HG03159 (cell line): ENCODE results near the gene MBTD1.
"Not testable (repeated sequence)": the region's sequence is repeated elsewhere in the genome, so short reads cannot be mapped to it uniquely, and the experiment has no call there.

Experiments
- ATAC-seq: cut with Tn5 transposase; IDR thresholded peaks from one replicate; pipeline ENCODE4 v1.9.1; 2021; ENCODE audit warnings: mild to moderate bottlenecking, moderate library complexity; ENCODE audit not compliant: unreplicated experiment

The MBTD1 gene

DNA sequence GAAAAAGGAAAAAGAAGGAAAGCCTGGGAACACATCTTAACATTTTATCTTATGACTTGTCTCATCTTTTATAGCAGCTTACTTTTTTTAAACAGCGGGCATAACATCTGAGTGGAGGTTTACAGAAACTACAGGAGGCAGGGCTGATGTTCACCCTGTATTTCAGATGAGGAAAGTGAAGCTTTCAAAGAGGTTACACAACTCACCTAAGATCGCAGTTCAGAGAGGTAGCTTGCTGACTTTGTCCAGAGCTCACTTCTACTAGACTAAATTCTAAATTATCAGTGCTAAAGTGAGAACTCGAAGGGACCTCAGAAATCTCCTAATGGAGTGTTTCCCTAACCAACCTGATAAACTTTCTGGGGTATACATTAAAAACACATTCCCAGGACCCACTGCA, 3.7 kb downstream of the MBTD1 start:
- no peak for ATAC-seq

DNA sequence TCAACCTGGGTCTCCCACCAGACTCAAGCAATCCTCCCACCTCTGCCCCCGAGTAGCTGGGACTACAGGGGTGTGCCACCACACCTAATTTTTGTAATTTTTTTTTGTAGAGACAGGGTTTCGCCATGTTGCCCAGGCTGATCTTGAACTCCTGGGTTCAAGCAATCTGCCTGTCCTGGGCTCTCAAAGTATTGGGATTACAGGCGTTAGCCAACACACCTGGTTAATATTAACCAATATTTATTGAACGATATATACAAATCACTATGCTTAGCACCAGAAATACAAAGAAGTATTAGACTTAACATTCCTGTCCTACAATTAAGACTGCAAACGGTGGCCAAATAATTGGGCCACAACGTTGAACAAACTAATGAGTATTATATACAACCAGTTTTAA, 4.2 kb downstream of the MBTD1 start:
- ATAC-seq = no peak

DNA sequence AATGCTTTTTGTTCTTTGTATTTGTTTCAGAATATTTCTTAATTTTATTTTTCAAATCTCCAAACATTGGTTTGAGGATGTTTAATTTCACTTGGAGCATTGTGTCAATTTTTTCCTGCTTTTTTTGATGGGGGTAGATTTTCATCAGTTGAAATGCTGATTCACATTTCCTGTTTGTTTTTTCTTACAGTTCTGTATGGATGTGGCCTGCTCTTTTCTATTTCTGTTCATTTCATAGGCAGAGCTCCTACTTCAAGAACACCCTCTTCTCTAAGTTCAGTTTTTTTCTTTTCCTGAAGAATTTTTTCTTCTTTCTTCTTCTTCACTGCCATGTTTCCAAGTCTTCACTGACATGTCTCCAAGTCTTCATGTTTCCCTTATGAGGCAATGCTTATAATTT, 8.8 kb downstream of the MBTD1 start:
- no peak for ATAC-seq

DNA sequence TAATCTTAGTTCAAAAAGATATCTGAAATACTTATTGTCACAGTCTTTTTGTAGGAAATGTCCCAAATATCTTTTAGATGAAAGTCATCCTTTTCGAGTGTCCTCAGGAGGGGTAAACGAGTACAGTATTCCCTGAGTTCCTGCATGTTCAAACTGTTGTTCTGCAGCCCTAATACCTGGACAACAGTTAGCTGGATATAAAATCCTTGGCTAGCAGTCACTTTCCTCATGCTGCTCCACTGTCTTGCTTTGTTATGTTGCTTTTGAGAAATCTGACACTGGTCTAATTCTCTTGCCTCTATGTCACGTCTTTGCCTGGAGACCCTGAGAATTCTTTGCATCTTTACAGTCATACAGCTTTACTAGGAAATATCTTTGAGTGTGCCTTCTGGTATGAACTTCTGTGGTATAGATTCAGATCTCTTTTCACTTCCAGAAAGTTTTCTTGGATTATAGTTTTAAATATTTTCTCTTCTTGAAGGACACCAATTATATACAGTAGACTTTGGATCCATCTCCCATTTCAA, 9.5 kb downstream of the MBTD1 start:
- ATAC-seq = no peak

DNA sequence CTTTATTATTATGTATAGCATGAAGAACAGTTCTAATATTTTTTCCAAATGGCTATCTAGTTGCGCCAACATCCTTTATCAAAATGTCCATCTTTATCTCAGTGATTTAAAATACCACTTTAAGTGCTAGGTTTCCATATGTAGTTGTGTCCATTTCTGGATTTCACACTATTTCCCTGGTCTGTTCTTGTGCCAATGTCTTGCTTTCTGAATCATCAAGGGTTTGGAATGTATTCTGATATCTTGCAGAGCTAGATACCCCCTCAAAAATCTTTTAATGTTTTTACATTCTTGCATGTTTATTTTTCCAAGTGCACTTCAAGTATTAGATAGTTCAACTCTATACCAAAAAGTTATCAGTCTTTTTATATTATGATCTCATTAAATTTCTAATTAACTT, 14.3 kb downstream of the MBTD1 start:
- no peak for ATAC-seq

DNA sequence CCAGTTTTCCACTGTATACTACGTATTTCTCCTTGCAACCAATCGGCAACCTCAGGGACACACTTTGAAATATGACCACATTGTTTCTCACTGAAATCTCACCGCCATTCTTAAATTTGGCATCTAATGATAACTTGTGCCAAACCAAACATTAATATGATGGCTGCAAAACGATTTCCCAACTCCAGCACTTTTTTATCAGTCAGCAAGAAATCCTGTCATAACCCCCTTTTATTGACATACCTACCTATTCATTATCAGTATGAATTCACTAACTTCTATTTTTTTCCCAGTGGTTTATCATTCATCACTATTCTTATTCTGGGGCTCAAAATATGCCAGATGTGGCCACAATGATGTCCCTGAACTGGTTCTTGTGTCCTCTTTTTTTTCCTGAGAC, 15.8 kb downstream of the MBTD1 start:
- ATAC-seq = no peak

DNA sequence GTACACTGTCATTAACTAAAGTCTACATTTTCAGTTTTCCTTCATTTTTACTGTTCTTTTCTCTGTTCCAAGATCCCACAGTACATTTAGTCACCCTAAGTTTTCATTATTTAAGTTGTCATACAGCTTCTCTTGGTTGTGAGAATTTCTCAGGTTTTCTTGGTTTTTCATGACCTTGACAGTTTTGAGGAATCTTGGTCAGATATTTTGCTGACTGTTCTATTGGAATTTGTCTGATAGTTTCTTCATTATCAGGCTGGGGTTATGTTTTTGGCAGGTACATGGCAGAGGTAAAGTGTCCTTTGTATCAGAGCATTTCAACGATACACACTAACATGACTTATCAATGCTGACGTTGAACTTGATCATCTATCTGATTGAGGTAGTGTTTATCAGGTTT, 19.6 kb downstream of the MBTD1 start:
- no peak for ATAC-seq

DNA sequence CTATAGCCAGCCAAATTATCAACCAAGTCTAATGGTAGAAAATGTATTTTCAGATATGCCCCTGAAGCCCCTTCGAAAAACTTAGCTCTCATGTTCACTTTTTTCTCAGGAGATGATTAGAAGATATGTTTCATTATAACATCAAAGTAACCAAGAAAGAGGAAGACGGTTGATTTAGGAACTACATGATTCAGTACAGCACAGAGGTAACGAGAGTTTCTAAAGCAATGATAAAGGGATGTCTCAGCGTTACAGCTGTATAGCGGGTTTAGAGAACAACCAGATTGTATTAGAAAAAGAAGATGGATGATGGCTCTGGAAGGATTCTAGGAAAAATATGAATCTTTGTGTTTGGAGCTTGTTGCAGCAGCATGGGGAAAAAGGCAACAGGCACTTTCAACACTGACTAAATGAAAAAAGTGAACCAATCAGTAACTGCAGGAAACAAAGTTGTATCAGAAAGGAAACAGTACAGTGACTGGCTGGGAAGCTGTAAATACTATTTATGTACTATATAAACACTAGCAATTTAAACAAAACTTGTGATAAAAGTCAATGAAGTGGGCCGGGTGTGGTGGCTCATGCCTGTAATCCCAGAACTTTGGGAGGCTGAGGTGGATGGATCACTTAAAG, 21.5 kb downstream of the MBTD1 start:
- peak; percentile 78 for ATAC-seq

DNA sequence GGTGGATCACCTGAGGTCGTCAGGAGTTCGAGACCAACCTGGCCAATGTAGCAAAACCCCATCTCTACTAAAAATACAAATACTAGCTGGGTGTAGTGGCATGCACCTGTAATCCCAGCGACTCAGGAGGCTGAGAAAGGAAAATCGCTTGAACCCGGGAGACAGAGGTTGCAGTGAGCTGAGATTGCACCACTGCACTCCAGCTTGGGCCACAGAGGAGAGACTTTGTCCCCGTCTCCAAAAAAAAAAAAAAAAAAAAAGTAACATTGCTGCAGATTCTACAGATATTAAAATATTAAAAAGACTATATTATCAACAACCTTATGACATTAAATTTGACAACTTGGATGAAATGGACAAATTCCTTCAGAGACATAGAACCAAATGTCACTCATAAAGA, 25.7 kb downstream of the MBTD1 start:
- no peak for ATAC-seq

DNA sequence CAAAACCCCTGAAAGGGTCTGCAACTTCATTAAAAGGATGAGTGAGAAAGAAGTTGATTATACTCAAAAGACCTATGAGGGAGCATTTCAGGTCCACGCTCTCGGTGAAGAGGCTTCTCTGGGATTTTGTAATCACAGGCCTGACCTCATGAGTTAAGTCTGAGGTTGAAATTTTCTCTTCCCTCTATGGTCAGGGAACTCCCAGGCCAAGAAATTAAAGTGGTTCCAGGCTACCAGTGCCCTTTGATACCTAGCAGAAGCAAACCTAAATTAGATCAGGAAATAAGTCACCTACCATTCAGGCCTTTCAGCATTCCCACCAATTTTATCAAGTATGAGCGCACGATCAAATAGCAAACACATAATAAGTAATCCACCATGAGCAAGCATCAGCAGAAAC, 27.9 kb downstream of the MBTD1 start:
- ATAC-seq = no peak

DNA sequence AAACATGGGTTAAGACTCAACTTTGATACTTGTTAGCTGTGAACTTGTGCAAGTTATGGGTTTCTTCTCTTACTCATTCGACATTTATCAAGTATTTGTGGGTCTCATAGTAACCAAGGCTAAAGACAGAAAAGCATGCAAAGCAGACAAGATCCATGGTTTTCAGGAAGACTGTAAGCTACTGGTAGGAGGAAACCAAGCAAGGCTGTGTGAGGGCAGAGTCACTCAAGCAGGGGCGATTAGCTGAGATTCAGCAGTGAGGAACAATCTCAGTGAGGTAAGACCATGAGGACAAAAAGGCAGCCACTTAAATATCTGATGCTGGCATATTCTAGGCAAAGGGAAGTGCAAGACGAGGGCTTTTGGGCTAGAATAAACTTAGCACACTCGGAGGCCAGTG, 29.5 kb downstream of the MBTD1 start:
- ATAC-seq = no peak

DNA sequence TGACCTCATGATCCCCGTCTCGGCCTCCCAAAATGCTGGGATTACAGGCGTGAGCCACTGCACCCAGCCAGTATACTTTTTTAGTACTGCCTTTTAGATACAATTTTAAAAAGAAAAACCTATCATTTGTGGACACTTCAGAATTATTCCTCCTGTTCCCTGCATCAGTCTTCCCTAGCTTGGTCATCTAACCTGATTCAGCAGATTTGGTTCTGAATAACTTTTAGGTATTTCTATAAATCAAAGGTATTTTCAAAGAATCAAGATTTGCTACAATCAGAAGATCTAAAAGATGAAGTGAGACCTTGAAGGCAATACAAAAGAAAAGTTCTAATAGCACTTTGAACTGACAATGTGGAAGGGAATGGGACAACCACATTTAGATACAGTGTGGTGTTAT, 30.0 kb downstream of the MBTD1 start:
- no peak for ATAC-seq

DNA sequence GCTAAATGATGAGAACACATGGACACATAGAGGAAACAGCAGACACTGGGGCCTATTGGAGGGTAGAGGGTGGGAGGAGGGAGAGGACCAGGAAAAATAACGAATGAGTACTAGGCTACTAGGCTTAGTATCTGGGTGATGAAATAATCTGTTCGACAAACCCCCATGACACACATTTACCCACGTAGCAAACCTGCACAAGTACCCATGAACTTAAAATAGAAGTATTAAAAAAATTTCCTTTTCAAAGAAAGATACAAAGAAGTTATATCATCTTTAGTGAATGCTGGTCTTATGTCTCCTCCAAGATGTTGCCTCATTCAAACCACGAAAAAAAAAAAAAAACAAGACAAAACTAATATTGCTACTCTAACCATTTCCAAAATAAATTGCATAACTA, 31.7 kb downstream of the MBTD1 start:
- ATAC-seq = no peak

DNA sequence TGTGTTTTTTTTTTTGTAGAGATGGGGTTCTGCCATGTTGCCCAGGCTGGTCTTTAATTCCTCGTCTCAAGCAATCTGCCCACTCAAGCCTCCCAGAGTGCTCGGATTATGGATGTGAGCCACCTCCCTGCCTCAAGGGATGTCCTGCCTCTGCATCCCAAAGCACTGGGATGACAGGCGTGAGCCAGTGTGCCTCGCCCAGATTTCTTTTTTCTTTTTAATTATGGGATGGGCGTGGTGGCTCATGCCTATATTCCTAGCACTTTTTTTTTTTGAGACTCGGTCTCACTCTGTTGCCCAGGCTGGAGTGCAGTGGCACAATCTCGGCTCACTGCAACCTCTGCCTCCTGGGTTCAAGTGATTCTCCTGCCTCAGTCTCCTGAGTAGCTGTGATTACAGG, 34.3 kb downstream of the MBTD1 start:
- not testable (repeated sequence) for ATAC-seq

DNA sequence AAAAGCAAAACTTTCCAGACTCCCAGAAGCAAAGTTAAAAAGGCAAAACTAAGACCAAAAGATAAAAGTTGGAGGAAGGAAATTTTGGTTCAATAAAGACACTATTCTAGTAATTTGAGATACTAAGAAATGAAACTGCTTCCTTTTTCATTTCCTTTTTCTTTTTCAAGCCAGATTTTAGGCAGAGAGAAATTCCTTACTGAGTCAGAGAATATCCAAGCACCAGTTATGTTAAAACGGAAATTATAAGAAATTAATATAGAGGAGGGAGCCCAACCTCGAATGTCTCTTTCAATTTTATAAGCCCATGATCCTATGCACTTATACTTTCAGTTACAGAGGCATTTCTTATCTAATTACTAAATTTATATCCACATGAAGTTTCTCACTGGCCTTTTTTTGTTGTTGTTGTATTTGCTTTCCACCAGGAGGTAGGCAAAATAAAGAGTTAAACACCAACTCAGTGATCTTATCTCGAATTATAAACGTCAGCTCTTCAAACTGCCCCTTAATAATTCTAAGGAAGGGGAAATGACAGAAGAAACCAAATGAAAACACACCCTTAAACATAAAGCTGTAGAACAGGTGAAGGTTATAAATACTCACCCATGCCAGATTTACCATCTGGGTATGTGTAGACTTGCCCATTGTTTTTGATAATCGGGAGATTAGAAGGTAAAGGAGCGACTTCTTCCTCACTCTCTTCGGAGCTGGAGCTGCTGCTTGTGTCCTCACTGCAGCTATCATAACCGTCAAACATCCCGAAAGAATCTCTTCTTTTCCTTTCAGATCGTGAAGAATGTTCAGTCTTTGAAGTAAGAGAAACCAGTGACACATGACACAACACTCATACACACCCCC, 35.2 kb downstream of the MBTD1 start:
- no peak for ATAC-seq

DNA sequence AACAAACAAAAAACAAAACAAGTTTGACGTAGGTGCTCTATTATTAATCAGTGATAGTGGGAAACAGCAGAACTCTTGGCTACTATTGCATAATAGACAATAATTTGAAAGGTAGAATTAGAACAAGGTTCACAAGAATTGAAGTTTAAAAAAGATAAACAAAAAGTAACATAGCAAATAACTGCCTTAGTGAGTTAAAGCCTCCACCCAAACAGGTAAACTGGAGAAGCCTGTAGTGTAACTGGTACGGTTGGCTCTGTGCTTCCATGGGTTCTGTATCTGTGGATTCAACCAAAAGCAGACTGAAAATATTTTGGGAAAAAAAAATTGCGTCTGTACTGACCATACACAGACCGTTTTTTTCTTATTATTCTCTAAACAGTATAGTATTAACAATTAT, 38.5 kb downstream of the MBTD1 start:
- ATAC-seq = no peak

DNA sequence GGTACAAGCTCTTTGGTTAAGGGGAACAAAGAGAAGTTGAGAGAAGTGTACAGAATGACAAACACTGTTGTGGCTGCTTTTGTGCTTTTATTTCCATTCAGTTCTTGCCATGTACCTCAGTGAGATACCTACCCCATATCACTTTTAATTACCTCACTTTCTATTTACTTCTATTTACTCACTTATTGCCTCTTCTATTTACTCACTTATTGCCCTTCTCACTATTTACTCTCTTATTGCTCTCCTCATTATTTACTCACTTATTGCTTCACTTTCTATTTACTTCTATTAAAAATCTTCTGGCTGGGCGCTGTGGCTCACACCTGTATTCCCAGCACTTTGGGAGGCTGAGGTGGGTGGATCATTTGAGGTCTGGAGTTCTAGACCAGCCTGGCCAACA, 41.9 kb downstream of the MBTD1 start:
- no peak for ATAC-seq

DNA sequence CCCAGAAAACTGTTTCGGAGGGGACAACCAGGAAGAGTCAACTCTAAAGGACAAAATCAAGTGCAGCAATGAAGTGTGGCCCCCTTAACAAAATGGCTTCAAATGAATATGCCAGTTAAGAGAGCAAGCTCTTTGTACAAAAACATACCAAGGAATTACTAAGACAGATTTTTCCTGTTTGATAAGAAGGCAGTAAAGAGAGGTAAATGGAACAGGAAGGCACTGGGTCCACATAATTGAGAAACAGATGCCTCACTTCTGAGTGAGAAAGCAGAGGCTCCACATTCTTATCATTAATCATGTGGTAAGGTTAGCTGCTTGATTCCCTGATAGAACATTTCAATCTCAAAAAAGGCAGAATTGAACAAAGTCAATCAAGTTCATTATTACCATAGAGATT, 44.9 kb downstream of the MBTD1 start:
- no peak for ATAC-seq

DNA sequence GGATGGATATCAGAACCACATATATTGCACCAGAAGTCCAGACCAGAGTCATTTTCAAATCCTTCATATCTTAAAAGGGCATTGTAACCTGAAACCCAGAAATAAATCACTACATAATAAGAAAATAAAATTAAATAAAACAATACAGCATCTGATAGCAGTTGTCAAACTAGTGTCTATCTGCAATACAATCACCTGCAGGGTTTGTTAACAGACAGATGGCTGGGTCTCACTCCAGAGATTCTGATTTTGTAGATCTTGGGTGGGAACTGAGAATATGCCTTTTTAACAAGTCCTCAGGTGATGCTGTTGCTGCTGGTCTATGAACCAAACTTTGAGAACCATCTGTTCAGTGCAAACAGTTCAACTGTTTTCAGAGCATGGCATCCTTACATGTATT, 56.0 kb downstream of the MBTD1 start:
- ATAC-seq = no peak

DNA sequence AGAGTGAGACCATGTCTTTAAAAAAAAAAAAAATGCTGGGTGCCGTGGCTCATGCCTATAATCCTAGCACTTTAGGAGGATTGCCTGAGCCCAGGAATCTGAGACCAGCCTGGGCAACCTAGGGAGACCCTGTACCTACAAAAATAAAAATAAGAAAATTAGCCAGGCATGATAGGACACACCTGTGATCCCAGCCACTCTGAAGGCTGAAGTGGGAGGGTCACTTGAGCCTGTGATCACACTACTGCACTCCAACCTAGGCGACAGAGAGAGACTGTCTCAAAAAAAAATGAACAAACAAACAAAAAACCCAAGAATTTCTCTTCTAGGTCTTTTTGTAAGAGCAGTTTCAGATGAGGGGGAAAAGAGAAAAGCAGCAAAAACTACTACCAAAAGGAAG, 59.0 kb downstream of the MBTD1 start:
- no peak for ATAC-seq

DNA sequence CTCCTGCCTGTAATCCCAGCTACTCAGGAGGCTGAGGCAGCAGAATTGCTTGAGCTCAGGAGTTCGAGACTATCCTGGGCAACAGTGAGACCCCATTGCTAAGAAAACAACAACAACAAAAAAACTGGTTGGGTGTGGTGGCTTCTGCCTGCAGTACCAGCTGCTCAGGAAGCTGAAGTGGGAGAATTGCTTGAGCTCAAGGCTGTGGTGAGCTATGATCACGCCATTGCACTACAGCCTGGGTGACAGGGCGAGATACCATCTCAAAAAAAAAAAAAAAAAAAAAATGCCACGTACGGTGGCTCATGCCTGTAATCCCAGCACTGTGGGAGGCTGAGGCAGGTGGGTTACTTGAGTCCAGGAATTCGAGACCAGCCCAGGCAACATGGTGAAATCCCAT, 59.6 kb downstream of the MBTD1 start:
- ATAC-seq = no peak

DNA sequence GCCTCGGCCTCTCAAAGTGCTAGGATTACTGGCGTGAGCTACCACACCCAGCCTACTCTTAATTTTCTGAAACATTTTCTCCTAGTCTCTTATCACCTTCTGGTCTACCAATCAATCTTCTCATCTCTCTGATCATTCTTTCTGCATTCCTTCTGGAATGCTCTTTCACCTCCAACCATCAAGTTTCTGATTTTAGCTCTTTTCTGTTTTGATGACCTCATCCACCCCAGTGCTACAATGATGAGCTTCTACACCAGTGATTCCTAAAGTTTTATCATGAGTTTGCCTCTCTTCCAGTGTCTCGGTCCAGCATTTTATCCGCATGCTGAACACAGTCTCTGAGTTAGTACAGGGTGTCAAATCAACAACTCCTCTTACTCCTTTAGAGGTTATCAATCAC, 62.1 kb downstream of the MBTD1 start:
- no peak for ATAC-seq
